Measurements from ENCODE around the gene MARCHF10.

MARCHF10 gene

GRCh38 chr17:62821189-62822079 is 13.3 kb upstream of the MARCHF10 start:
- DNase-seq: no peak

- no peak for DNase-seq
These were observed 11.6 kb upstream of the MARCHF10 start for GRCh38 chr17:62819511-62820221.

DNA sequence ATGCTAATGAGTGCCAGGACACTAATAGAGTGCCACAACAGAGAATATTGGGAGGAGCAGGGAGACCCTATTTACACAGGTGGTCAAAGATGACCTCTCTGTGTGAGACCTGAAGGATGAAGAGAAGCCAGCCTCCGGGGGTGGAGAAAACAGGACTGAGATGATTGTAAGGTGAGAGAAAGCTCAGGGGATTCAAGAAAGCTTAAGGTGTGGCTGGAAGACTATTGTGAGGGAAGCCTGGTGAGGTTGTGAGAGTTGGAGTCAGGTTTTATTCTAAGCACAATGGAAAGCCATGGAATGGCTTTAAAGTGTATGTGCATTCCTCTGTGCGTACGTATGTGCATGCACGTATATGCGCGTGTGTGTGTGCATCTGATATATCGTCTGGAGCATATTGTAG is 10.4 kb upstream of the MARCHF10 start:
- no peak for DNase-seq

DNA sequence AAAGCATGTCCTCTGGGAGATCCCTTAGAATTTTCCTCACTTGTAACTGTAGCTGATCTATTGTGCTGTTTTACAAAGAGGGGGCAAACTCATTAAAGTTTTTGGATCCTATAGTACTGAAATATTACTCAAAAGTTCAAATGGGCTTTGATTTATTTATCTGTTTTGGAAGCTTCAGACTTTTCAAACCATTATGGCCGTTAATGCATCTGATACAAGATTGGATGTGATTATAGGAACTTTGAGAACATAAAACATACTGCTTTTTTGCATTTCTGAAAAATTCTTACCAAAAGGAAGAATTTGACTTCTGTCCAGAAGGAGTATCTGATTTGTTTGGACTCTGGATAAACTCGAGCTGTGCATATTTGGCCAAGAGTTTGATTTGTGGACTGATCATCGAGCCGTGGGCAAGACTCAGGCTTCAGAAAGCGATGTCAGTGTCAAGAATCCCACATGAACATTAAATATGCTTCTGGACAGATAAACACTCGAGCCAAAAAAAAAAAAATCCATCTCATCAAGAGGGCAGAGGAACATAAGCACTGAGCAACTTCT is 8.2 kb upstream of the MARCHF10 start:
- DNase-seq: no peak

DNA sequence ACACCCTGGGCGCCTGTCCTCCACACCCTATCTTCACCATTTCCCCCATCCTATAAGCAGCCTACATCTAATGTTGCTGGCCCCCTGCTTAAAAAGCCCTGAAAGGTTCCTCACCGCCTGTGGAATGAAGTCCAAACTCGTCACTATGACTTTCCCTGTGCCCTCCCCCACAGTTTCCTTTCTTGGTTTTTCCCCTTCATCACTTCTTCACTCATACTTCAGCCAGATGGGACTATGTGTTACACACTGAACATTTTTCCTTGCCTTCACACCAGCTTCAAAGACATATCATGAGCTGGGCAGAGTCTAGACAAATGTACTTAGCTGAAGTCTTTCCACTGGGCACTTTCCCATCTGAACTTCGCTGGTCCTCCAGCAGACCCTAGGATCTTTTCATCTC is 1.5 kb upstream of the MARCHF10 start:
- DNase-seq: no peak

DNA sequence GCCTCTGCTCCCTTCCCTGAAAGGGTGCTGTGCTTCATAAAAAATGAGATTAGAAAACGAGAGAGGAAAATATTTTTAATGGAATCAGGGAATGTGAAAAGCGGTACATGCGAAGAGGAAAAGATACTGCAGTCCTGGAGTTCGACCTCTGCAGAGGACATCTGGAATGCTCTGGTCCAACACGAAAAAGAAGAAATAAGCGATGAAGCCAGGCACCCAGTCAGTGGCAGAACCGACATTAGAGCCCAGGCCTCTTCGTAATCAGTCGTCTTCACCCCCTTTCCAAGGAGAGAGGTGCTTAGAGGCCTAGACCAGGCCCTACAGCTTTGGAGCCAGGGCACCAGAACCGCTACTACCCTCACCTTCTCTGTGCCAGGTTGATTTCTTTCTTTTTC is 459 bp upstream of the MARCHF10 start:
- no peak for DNase-seq

DNA sequence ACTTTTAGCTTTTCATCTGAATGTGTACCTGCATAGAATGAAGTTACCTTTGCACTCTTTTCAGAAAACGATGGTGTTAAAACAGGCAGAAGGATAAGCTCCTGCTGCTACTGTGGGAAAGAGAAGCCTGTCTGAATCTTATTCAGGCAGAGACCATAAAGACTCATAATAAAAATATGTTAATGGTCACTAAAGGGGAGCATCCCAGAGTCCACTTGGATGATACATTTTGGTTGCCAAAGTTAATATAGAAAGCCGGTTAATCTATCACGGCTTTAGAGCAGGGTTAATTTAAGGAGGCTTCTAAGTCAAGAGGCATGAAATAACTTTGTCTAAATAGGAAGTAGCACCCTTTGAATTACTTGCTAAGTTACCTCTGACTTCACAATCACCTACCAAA is 2.9 kb downstream of the MARCHF10 start:
- no peak for DNase-seq

DNA sequence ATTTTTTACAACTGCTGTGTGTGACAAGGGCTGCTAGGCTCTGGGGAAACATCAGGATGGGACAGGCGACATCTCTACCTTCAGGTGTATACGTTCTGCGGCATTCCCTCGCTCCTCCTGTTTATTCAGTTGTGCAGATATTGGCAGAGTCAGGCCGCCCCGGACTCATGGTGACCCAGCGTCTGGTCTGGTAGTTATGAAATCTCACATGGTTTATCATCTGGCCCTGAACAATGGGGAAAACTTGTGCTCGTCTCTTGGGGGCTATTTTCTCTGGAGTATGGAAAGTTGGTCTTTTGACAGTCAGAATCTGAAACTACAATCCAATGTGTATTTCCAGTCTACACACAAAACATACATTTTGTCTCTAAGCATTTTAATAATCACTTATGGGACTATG is 3.3 kb downstream of the MARCHF10 start:
- no peak for DNase-seq

- no peak for DNase-seq
These were observed 4.1 kb downstream of the MARCHF10 start for GRCh38 chr17:62804025-62804424.

- no peak for DNase-seq
These were observed 5.4 kb downstream of the MARCHF10 start for GRCh38 chr17:62802561-62803205.

- no peak for DNase-seq
These were observed 6.5 kb downstream of the MARCHF10 start for GRCh38 chr17:62801553-62802114.

DNA sequence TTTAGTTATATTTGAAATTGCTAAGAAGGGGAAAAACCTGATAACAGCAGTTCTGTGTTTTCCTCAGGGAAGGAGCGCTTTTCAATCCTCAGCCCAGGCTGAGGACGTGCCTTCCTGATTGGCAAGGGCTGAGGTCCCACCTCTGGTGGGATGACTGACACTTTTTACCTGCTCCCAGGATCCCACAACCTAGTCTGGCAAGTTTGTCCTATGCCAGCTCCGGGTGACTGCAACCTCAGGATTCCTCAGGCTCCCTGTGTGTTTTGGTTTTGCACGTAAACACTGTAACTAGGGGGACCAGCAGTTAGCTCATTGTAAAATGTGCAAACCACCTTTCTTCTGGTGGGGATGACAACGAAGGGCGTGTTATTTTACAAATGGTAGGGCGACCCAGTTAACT is 7.5 kb downstream of the MARCHF10 start:
- no peak for DNase-seq

DNA sequence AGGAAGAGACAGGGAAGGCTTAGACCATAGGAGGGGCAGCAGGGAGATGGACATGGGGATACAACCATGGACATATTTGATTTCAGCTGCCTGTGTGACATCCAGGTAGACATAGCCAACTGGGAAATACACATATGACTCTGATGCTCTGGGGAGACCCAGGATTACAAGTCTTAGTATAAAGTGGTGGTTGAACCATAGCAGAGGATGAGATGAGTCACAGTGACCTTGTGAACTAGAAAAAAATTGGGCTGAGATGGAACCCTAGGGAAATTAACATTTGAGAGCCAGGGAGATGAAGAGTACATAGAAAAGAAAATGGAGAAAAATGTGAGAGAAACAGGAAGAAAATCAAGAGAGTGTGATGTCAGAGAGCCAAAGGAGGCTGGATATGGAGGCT is 10.2 kb downstream of the MARCHF10 start:
- no peak for DNase-seq

DNA sequence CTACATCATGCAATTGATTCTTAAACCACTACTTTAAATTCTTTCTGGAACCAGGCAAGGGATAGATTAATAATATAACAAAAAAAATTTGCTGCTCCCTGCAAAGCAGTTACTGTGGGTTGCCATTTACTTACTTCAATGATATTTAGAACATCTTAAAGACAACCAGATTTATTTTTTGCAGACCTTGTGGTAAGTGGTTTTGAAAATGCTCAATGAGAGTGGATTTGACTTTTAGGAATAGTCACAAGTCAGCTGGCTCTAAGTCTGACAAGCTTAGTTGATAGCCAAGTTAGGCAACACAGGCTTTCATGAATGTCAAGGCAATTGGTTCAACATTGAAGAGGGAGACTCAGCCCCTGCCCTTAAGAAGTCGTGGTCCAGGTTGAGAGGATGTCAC is 11.8 kb downstream of the MARCHF10 start:
- no peak for DNase-seq

DNA sequence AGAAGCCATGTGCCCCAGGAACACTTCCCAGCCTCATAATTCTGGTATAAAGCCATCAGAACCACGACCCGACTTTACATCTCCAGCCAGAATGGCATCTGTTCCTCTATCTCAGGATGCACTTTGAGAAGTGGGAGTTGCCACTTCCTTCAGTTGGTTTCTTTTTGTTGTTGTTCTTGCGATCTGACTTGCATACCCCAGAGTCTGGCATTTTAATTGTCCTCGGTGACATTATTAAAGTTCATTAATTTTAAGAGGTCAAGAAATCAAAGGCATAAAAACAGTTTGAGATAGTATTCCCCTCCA is 13.5 kb downstream of the MARCHF10 start:
- no peak for DNase-seq

DNA sequence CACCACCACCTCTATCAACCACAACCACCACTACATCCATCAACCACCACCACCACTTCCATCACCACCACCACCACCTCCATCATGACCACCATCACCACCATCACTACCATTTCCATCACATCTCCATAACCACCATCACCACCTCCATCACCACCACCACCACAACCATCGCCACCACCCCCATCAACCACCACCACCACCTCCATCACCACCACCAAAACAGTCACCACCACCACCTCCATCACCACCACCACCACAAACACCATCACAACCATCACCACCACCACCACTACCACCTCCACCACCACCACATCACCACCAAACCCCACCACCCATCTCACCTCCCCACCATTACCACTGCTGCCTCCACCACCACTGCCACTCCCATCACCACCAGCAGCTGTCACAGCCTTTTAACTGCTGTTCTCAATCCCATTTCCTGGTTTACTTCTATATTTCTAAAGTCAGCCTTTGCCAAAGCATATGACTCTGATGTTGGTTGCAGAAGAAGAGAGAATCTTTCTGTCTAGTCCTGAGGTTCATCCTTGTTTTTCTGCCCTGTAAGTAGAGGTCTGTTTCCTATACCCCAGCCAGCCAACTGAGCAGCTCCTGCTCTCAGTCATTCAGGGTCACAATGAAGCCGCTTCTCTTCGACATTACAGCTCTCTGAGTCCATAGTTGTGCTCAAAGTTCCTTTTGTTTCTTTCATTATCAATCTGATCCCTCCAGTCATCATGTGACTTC is 14.0 kb downstream of the MARCHF10 start:
- no peak for DNase-seq

DNA sequence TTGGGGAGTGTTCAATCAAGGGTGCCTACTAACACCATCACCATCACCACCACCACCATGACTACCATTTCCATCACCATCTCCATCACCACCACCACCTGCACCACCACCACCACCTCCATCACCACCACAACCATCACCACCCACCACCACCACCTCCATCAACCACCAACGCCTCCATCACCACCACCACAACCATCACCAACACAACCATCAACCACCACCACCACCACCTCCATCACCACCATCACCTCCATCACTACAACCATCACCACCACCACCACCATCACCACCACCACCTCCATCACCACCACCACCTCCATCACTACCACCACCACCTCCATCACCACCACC is 15.7 kb downstream of the MARCHF10 start:
- no peak for DNase-seq

- DNase-seq: no peak
These were observed 16.2 kb downstream of the MARCHF10 start for GRCh38 chr17:62791767-62792446.

DNA sequence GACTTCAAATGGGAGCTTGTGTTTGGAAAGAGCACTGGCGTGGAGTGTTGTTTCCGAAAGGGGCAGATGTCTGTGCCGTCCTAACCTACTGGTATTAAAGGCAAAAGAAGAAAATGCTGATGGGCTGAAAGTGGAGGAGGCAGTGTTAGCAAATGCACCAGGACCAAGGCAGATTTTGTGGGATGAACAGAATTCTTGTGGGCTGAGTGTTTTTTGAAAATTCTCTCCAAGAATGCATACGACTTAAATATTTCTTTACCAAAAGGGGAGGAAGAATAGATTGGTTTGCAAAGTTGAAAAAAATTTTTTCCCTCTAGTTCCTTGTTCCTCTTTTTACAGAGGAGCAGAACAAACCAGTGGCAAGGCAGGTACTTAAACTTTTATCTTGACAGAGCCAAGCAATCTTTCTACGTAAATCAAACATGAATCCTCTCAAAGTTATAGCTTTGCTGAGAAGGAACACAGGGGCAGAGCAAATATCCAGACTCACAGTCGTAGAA is 16.8 kb downstream of the MARCHF10 start:
- no peak for DNase-seq

DNA sequence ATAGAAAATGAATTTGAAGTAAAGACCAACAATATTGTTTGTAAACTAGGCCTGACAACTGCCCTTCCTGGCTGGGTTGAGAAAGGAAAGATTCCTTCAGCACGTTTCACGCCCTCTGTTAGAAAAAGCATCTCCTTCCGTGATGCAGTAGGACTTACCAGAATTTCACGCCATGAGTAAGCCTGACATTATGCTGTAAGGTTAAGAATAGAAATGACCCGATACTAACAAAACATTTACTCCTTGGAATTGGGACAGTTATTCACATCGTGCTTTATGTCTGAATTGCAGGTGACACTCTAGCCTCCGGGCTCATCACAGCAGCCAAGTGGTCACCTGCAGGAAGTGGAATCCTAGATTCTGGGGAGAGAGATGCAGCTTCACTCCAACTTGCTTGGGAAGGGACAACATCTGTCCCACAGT is 17.5 kb downstream of the MARCHF10 start:
- no peak for DNase-seq

DNA sequence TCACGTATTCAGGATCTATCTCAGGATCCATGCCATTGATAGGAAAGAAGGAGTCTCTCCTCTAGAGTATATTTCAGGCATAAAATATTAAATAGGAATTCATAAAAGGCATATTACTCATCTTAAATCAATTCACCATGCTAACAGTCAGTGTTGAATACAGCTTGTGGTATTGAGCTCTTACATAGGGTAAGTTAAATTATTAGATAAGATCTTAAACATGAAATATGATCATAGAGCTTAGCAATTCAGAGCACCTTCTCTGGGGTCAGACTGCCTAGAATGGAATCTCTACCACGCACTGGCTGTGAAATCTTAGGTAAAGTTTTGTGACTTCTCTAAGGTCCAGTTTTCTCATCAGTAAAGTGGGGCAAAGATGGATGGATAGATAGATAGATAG is 20.7 kb downstream of the MARCHF10 start:
- DNase-seq: no peak

DNA sequence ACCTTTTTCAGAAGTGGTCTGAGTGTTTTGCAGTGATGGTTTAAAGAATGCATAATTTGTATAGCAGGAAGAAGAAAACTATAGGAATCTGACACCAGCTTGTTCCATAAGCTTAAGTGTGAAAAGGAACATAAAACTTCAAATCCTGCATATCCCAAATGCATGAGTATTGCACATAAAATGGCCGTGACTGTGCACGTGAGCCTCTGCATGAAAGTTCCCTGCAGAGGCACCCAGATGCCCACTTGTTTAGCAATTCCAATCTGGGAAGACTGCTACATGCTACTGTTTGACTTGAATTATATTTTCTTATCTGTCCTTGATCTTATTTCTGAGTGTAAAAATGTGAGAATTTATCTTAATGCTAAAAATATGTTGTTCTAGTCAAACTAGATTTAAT is 21.5 kb downstream of the MARCHF10 start:
- no peak for DNase-seq
